ENCODE results near the gene CHPF.

Gene CHPF

GRCh38 chr2:219498280-219499057 lies 45.1 kb downstream of the CHPF start, which contains the start of gene GMPPA:
TSS of gene GMPPA (plus strand) at chr2:219498891. CDS start at chr2:219499976, 1,085 bp downstream.
- peak; percentile 96 for DNase-seq (ENCODE audit: low read depth)
- TF ChIP-seq CTCF (conservative IDR thresholded peaks at IDR 0.05; ENCODE audit: low read depth, low read length), result peak; percentile 1
- peak within 1 kb of the TSS; percentile 82 for H3K4me3 ChIP-seq (ENCODE audit: low read length)

DNA sequence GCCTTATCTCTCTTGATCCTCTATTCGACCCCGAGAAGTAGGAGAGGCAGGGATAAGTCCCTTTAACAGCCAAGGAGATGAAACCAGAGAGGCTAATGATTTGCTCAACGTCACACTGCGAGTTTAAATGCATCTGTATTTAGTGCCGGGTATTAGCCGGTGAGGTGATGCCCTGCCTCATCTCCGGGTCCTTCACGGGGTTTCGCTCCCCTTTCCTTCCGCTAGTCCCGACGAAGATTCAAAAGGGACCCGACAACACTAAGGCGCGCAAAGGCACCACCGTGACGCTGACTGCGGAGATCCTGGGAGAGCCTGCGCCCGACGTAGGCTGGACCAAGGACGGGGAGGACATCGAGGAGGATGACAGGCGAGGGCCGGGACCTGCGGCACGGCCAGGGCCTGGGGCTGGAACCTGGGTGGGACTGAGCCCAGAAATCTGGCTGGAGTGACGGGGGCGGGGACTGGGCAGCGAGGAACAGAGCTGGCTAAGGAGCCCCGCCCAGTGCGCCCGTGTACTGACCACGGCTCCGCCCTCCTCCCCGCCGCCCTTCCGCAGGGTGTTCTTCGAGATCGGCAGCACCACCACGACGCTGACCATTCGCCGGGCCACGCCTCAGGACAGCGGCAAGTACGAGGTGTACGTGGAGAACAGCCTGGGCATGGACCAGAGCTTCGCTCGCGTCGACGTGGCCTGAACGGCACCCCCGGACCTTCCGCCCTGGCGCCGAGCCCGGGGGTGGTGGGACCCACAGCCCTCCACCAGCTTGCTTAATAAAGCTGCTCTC lies 45.9 kb downstream of the CHPF start:
- DNase-seq (ENCODE audit: low read depth), result no peak
- no peak for TF ChIP-seq CTCF (conservative IDR thresholded peaks at IDR 0.05; ENCODE audit: low read depth, low read length)
- peak overlapping the region; percentile 82 for H3K4me3 ChIP-seq (ENCODE audit: low read length)

GRCh38 chr2:219496825-219497494 lies 46.6 kb downstream of the CHPF start:
- no peak for DNase-seq (ENCODE audit: low read depth)
- TF ChIP-seq CTCF (conservative IDR thresholded peaks at IDR 0.05; ENCODE audit: low read depth, low read length), result no peak
- H3K4me3 ChIP-seq (ENCODE audit: low read length), result no peak overlapping the region

GRCh38 chr2:219496247-219496824 lies 47.3 kb downstream of the CHPF start:
- TF ChIP-seq CTCF (conservative IDR thresholded peaks at IDR 0.05; ENCODE audit: low read depth, low read length), result no peak
- no peak for DNase-seq (ENCODE audit: low read depth)
- no peak overlapping the region for H3K4me3 ChIP-seq (ENCODE audit: low read length)

DNA sequence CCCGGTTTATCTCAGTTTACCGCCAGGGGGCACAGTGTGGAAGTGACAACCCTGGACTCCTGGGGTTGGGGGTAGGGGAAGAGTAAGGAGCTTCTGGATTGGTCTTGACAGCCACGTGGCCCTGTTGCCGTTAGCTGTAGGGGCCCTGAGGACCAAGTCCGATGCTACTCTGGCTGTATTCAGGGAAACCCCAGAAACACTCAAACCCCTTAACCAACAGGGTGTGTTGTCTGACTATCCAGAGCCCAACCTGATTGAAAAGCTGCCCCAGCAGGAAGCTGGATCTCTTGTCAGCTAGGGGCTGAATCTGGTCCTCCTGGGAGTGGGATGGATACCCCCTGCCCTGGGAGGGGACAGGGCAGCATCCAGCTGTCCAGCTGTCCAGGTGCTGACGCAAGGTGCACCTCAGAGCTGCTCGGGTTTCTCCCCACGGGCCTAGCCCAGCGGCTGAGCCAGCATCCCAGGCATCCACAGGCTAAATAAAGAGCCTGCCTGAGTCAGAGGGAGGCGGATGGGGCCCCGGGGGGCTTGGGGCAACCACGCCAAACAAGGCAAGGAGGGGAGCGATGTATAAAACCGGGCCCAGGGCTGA lies 48.0 kb downstream of the CHPF start:
- peak; percentile 36 for DNase-seq (ENCODE audit: low read depth)
- peak; percentile 74 for TF ChIP-seq CTCF (conservative IDR thresholded peaks at IDR 0.05; ENCODE audit: low read depth, low read length)
- no peak overlapping the region for H3K4me3 ChIP-seq (ENCODE audit: low read length)

GRCh38 chr2:219494952-219495530 lies 48.6 kb downstream of the CHPF start:
- no peak for DNase-seq (ENCODE audit: low read depth)
- H3K4me3 ChIP-seq (ENCODE audit: low read length), result no peak overlapping the region

More at GRCh38 chr2:219494952-219495530, 48.6 kb downstream of the CHPF start:
- no peak for TF ChIP-seq CTCF (conservative IDR thresholded peaks at IDR 0.05; ENCODE audit: low read depth, low read length)
